GM23338 (cell line): ENCODE results near the gene CACNA2D2. TPM values are rescaled to one million over a fixed set of nuclear protein-coding genes. Genes with fewer than 3 reads are reported as not detected.

ENCODE experiments used
- ATAC-seq: fragments of 200-7000 bp; cut with Tn5 transposase; 3 replicates; pipeline ENCODE4 v1.9.1; 2020
- DNase-seq: peaks from one replicate; pipeline ENCODE4 v3.0.0-alpha.2; 2015; ENCODE audit warnings: low spot score
- H2AFZ ChIP-seq: fragments of 200-600 bp; sonication (generic); 2 replicates; pipeline ENCODE4 v1.8.0; 2016; ENCODE audit warnings: antibody characterized with exemption, mild to moderate bottlenecking, moderate library complexity
- H3F3A ChIP-seq: fragments of 200-600 bp; sonication (generic); replicated peaks from 2 replicates; pipeline ENCODE4 v1.8.0; 2017; ENCODE audit warnings: antibody characterized with exemption, mixed run types, low read depth
- H3K27ac ChIP-seq: fragments of 200-600 bp; sonication (generic); 2 replicates; pipeline ENCODE4 v1.6.1; 2016; ENCODE audit warnings: low read depth
- H3K27me3 ChIP-seq: fragments of 200-600 bp; sonication (generic); 2 replicates; pipeline ENCODE4 v1.8.0; 2016; ENCODE audit warnings: mild to moderate bottlenecking, mixed run types, moderate library complexity; ENCODE audit not compliant: insufficient read depth
- H3K36me3 ChIP-seq: fragments of 200-600 bp; sonication (generic); 2 replicates; pipeline ENCODE4 v1.8.0; 2016; ENCODE audit warnings: mild to moderate bottlenecking; ENCODE audit not compliant: insufficient read depth
- H3K4me1 ChIP-seq: fragments of 200-600 bp; sonication (generic); 2 replicates; pipeline ENCODE4 v1.8.0; 2016; ENCODE audit warnings: mild to moderate bottlenecking, moderate library complexity; ENCODE audit not compliant: insufficient read depth
- H3K4me2 ChIP-seq: fragments of 200-600 bp; sonication (generic); 2 replicates; pipeline ENCODE4 v1.7.1; 2017; ENCODE audit warnings: mixed run types
- H3K4me3 ChIP-seq: fragments of 200-600 bp; sonication (generic); 2 replicates; pipeline ENCODE4 v1.6.1; 2016; ENCODE audit warnings: mixed run types
- H3K79me2 ChIP-seq: fragments of 200-600 bp; sonication (generic); replicated peaks from 2 replicates; pipeline ENCODE4 v1.8.0; 2017; ENCODE audit warnings: mild to moderate bottlenecking; ENCODE audit not compliant: insufficient read depth
- H3K9me2 ChIP-seq: fragments of 200-600 bp; sonication (generic); 2 replicates; pipeline ENCODE4 v1.8.0; 2017; ENCODE audit not compliant: insufficient read depth
- H4K20me1 ChIP-seq: fragments of 200-600 bp; sonication (generic); replicated peaks from 2 replicates; pipeline ENCODE4 v1.8.0; 2017; ENCODE audit warnings: mild to moderate bottlenecking; ENCODE audit not compliant: insufficient read depth
- H3K27ac Mint-ChIP-seq: 2 replicates; pipeline ENCODE4 v1.8.0; 2020; ENCODE audit warnings: inconsistent platforms, mild to moderate bottlenecking, moderate library complexity, mixed read lengths
- H3K27me3 Mint-ChIP-seq: 3 replicates; pipeline ENCODE4 v1.8.0; 2022; ENCODE audit warnings: low read depth, mild to moderate bottlenecking, moderate library complexity, mixed read lengths, inconsistent platforms; ENCODE audit not compliant: insufficient read depth, poor library complexity
- H3K36me3 Mint-ChIP-seq: 3 replicates; pipeline ENCODE4 v1.8.0; 2021; ENCODE audit warnings: low read depth, mild to moderate bottlenecking, inconsistent platforms, moderate library complexity, mixed read lengths
- H3K4me1 Mint-ChIP-seq: 3 replicates; pipeline ENCODE4 v1.8.0; 2020; ENCODE audit warnings: mild to moderate bottlenecking, inconsistent platforms, mixed read lengths
- H3K4me3 Mint-ChIP-seq: 3 replicates; pipeline ENCODE4 v1.8.0; 2021; ENCODE audit warnings: moderate library complexity, mild to moderate bottlenecking, inconsistent platforms, mixed read lengths
- H3K9me3 Mint-ChIP-seq: 3 replicates; pipeline ENCODE4 v1.8.0; 2020; ENCODE audit warnings: moderate library complexity, mild to moderate bottlenecking, inconsistent platforms, mixed read lengths
- CREB1 ChIP-seq: fragments of 250-450 bp; sonication (Bioruptor Pico); IDR thresholded peaks from 2 replicates; pipeline ENCODE4 v1.5.0; 2020; ENCODE audit warnings: low read depth, mild to moderate bottlenecking, moderate library complexity
- CTCF ChIP-seq, 2 experiments: fragments of 200-600 bp in 1 of 2; sonication (generic) in 1 of 2; conservative IDR thresholded peaks; 2 replicates each; pipeline versions ENCODE4 v1.5.1 to v1.6.1; 2016 to 2017; ENCODE audit warnings: antibody characterized with exemption in 2 of 2, low read depth in 2 of 2, mild to moderate bottlenecking in 2 of 2, moderate library complexity in 1 of 2
- EZH2 ChIP-seq: fragments of 200-600 bp; sonication (generic); IDR thresholded peaks from one replicate; pipeline ENCODE4 v1.8.0; 2017; ENCODE audit warnings: antibody characterized with exemption, mild to moderate bottlenecking, low read depth; ENCODE audit not compliant: unreplicated experiment
- EZH2phosphoT487 ChIP-seq: fragments of 200-600 bp; sonication (generic); IDR thresholded peaks from one replicate; pipeline ENCODE4 v1.8.1; 2018; ENCODE audit warnings: antibody characterized with exemption; ENCODE audit not compliant: unreplicated experiment
- JUNB ChIP-seq: IDR thresholded peaks from one replicate; pipeline ENCODE4 v1.6.1; 2016; ENCODE audit warnings: antibody characterized with exemption; ENCODE audit not compliant: unreplicated experiment
- NANOG ChIP-seq: IDR thresholded peaks from 2 replicates; pipeline ENCODE4 v1.6.1; 2016; ENCODE audit warnings: antibody characterized with exemption, borderline replicate concordance
- POLR2AphosphoS5 ChIP-seq: IDR thresholded peaks from 2 replicates; pipeline ENCODE4 v1.6.1; 2016; ENCODE audit warnings: antibody characterized with exemption, low read depth
- REST ChIP-seq: IDR thresholded peaks from one replicate; pipeline ENCODE4 v1.6.1; 2018; ENCODE audit warnings: antibody characterized with exemption; ENCODE audit not compliant: unreplicated experiment
- STAT1 ChIP-seq: IDR thresholded peaks from one replicate; pipeline ENCODE4 v1.6.1; 2016; ENCODE audit warnings: antibody characterized with exemption; ENCODE audit not compliant: unreplicated experiment
- ZNF331 ChIP-seq: fragments of 250-450 bp; sonication (Bioruptor Pico); IDR thresholded peaks from 2 replicates; pipeline ENCODE4 v1.5.0; 2020; ENCODE audit warnings: low read depth, mild to moderate bottlenecking, moderate library complexity
- polyA plus RNA-seq: library from polyadenylated mRNA; unstranded; fragments of >200 nt; fragmentation: Nextera tagmentation; extraction: Ambion mirVana; gene quantifications from 2 replicates; pipeline ENCODE4 v1.2.1, GENCODE V29; 2016
- total RNA-seq: library from RNA; depleted of rRNA; stranded (reverse); fragments of >200 nt; shearing (Covaris generic); gene quantifications from 2 replicates; pipeline ENCODE4 v1.2.3, GENCODE V29; 2014

CACNA2D2 gene
- total and polyA plus RNA-seq, 2 experiments from 2014 or later = 4.7 to 11.4 TPM

GRCh38 chr3:50552598-50552997 lies 49.2 kb upstream of the CACNA2D2 start (continued):
- TF ChIP-seq REST = no peak
- TF ChIP-seq POLR2AphosphoS5 = no peak
- no peak for TF ChIP-seq ZNF331 (CRISPR knock-in tag)
- TF ChIP-seq STAT1 = no peak
- TF ChIP-seq JUNB = no peak
- no peak for TF ChIP-seq CREB1 (CRISPR knock-in tag)
- TF ChIP-seq NANOG = no peak
- no peak for TF ChIP-seq EZH2
- no peak for TF ChIP-seq CTCF (conservative IDR thresholded peaks at IDR 0.05; ENCODE audit: low read depth in 2 of 2)

GRCh38 chr3:50551681-50552435 lies 48.4 kb upstream of the CACNA2D2 start:
- peaks cover 12% of the 10 kb centered on the region for H3K27me3 Mint-ChIP-seq
- no peak overlapping the region for H3K4me3 Mint-ChIP-seq
- DNase-seq = no peak
- no peak overlapping the region for H2AFZ ChIP-seq
- H3K4me1 Mint-ChIP-seq = peaks cover 2% of the 10 kb centered on the region; the same call in 1 of the 3 replicates
- no peaks in the 10 kb centered on the region for H3F3A ChIP-seq
- H3K27ac ChIP-seq = no peak overlapping the region
- H3K9me2 ChIP-seq = no peaks in the 10 kb centered on the region
- H3K36me3 ChIP-seq = no peaks in the 10 kb centered on the region
- H3K27ac Mint-ChIP-seq = no peak overlapping the region
- no peak for ATAC-seq
- H3K36me3 Mint-ChIP-seq = no peaks in the 10 kb centered on the region
- no peak overlapping the region for H3K4me3 ChIP-seq
- no peaks in the 10 kb centered on the region for H4K20me1 ChIP-seq
- no peaks in the 10 kb centered on the region for H3K9me3 Mint-ChIP-seq
- no peaks in the 10 kb centered on the region for H3K79me2 ChIP-seq
- H3K4me1 ChIP-seq = no peaks in the 10 kb centered on the region; the same call in 1 of the 2 replicates
- H3K27me3 ChIP-seq = no peaks in the 10 kb centered on the region
- no peak overlapping the region for H3K4me2 ChIP-seq
- TF ChIP-seq JUNB = no peak
- TF ChIP-seq STAT1 = no peak
- TF ChIP-seq REST = no peak
- no peak for TF ChIP-seq EZH2
- no peak for TF ChIP-seq EZH2phosphoT487
